ENCODE measurements around the gene SNX3.
"Not testable (repeated sequence)": the region's sequence is repeated elsewhere in the genome, so short reads cannot be mapped to it uniquely, and the experiment has no call there.

The SNX3 gene

GRCh38 chr6:108254433-108255410, 6.1 kb downstream of the SNX3 start:
- no peak for DNase-seq

GRCh38 chr6:108253241-108253640, 7.6 kb downstream of the SNX3 start:
- no peak for DNase-seq

- DNase-seq = no peak
Observed at GRCh38 chr6:108252055-108252454, 8.8 kb downstream of the SNX3 start.

- no peak for DNase-seq
Observed at GRCh38 chr6:108251252-108251651, 9.6 kb downstream of the SNX3 start.

GRCh38 chr6:108250240-108250866, 10.5 kb downstream of the SNX3 start:
- DNase-seq = no peak

- no peak for DNase-seq
Observed at GRCh38 chr6:108247965-108248536, 12.8 kb downstream of the SNX3 start.

- DNase-seq = not testable (repeated sequence)
Observed at GRCh38 chr6:108245095-108245494, 15.7 kb downstream of the SNX3 start.

GRCh38 chr6:108243836-108244235, 17.0 kb downstream of the SNX3 start:
- no peak for DNase-seq

- no peak for DNase-seq
Observed at GRCh38 chr6:108242721-108243120, 18.1 kb downstream of the SNX3 start.

- DNase-seq = no peak
Observed at GRCh38 chr6:108242259-108242658, 18.6 kb downstream of the SNX3 start.

- DNase-seq = no peak
Observed at GRCh38 chr6:108238322-108238721, 22.5 kb downstream of the SNX3 start.

- no peak for DNase-seq
Observed at GRCh38 chr6:108236791-108237190, 24.0 kb downstream of the SNX3 start.

GRCh38 chr6:108235127-108235526, 25.7 kb downstream of the SNX3 start:
- DNase-seq = no peak

GRCh38 chr6:108228416-108228815, 32.4 kb downstream of the SNX3 start:
- DNase-seq = no peak

- DNase-seq = no peak
Observed at GRCh38 chr6:108227290-108227689, 33.5 kb downstream of the SNX3 start.

- DNase-seq = no peak
Observed at GRCh38 chr6:108222504-108222903, 38.3 kb downstream of the SNX3 start.

- DNase-seq = no peak
Observed at GRCh38 chr6:108222064-108222463, 38.8 kb downstream of the SNX3 start.

GRCh38 chr6:108211671-108212070, 49.2 kb downstream of the SNX3 start:
- DNase-seq = no peak

- DNase-seq = no peak
Observed at GRCh38 chr6:108210556-108210955, 50.3 kb downstream of the SNX3 start.

- DNase-seq = no peak
Observed at GRCh38 chr6:108209738-108210137, 51.1 kb downstream of the SNX3 start.

- no peak for DNase-seq
Observed at GRCh38 chr6:108207013-108207412, 53.8 kb downstream of the SNX3 start.

- DNase-seq = no peak
Observed at GRCh38 chr6:108203189-108204112, 57.4 kb downstream of the SNX3 start.

GRCh38 chr6:108200631-108201030, 60.2 kb downstream of the SNX3 start:
- DNase-seq = no peak
